ENCODE measurements around the gene SPHK1.

SPHK1 gene

DNA sequence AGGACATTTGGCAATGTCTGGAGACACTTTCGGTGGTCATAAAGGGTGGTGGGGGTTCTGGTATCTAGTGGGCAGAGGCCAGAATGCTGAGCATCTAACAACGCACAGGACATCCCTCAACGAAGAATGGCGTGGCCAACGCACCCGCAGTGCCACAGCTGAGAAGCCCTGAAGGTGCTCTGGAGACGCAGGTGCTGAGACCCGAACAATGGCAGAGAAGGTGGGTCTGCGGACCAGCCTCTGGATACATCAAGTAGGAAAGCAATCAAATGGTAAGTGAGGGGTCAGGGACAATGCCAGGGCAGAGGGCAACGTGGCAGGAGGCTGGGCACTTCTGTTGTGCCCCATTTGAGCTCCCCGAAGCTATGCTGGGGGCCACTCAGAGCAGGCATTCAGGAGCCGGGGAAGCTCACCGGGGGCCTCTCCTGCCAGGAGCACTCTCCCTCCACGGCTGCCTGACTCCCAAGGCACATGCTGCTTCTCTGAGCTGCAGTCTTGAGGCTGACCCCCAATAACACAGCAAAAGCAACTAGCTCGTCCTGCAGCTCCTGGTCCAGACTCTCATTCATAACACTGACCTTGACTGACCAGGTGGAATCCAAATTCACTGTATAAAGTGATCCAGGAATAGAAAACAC lies 26.0 kb downstream of the SPHK1 start:
- TF ChIP-seq TEAD4 (IDR thresholded peaks at IDR 0.05): no peak
- TF ChIP-seq, protein P1, sequence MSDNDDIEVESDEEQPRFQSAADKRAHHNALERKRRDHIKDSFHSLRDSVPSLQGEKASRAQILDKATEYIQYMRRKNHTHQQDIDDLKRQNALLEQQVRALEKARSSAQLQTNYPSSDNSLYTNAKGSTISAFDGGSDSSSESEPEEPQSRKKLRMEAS (IDR thresholded peaks at IDR 0.05): no peak
- TF ChIP-seq CEBPB (IDR thresholded peaks at IDR 0.05): no peak
- no peak for TF ChIP-seq EP300 (IDR thresholded peaks at IDR 0.05; ENCODE audit: borderline replicate concordance)
- TF ChIP-seq, protein P2, sequence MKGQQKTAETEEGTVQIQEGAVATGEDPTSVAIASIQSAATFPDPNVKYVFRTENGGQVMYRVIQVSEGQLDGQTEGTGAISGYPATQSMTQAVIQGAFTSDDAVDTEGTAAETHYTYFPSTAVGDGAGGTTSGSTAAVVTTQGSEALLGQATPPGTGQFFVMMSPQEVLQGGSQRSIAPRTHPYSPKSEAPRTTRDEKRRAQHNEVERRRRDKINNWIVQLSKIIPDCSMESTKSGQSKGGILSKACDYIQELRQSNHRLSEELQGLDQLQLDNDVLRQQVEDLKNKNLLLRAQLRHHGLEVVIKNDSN (IDR thresholded peaks at IDR 0.05): no peak
- no peak for TF ChIP-seq ZBTB7A (IDR thresholded peaks at IDR 0.05; ENCODE audit: low read depth)
- TF ChIP-seq RAD21 (IDR thresholded peaks at IDR 0.05; ENCODE audit: low read depth): no peak
- TF ChIP-seq, protein P3, sequence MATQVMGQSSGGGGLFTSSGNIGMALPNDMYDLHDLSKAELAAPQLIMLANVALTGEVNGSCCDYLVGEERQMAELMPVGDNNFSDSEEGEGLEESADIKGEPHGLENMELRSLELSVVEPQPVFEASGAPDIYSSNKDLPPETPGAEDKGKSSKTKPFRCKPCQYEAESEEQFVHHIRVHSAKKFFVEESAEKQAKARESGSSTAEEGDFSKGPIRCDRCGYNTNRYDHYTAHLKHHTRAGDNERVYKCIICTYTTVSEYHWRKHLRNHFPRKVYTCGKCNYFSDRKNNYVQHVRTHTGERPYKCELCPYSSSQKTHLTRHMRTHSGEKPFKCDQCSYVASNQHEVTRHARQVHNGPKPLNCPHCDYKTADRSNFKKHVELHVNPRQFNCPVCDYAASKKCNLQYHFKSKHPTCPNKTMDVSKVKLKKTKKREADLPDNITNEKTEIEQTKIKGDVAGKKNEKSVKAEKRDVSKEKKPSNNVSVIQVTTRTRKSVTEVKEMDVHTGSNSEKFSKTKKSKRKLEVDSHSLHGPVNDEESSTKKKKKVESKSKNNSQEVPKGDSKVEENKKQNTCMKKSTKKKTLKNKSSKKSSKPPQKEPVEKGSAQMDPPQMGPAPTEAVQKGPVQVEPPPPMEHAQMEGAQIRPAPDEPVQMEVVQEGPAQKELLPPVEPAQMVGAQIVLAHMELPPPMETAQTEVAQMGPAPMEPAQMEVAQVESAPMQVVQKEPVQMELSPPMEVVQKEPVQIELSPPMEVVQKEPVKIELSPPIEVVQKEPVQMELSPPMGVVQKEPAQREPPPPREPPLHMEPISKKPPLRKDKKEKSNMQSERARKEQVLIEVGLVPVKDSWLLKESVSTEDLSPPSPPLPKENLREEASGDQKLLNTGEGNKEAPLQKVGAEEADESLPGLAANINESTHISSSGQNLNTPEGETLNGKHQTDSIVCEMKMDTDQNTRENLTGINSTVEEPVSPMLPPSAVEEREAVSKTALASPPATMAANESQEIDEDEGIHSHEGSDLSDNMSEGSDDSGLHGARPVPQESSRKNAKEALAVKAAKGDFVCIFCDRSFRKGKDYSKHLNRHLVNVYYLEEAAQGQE (IDR thresholded peaks at IDR 0.05; ENCODE audit: low read depth): no peak
- TF ChIP-seq NFIC (IDR thresholded peaks at IDR 0.05): no peak
- TF ChIP-seq TAF1 (IDR thresholded peaks at IDR 0.05; ENCODE audit: low read depth): no peak
- no peak for TF ChIP-seq EGR1 (IDR thresholded peaks at IDR 0.05)
- no peak for TF ChIP-seq FOXM1 (IDR thresholded peaks at IDR 0.05; ENCODE audit: borderline replicate concordance, low read depth)
- TF ChIP-seq YY1 (IDR thresholded peaks at IDR 0.05; ENCODE audit: low read depth): no peak

DNA sequence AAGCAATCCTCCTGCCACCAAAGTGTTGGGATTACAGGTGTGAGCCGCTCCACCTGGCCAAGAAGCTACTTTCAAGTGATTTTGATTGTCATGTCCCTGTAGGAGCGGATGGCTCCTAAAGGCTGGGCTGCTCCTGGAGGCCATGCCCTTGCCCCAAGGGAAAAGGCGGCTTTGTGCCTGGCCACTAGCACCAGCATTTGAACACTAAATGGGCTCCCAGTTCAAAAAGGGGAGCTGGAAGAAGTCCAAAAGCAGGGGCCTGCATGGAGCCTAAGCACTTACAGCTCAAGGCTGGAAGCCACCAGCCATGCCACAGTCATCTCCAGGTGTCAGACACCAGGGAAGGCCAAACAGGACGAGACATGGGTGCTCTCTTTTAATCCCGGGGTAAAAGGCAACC lies 26.8 kb downstream of the SPHK1 start:
- no peak for TF ChIP-seq EP300 (IDR thresholded peaks at IDR 0.05; ENCODE audit: borderline replicate concordance)
- TF ChIP-seq RAD21 (IDR thresholded peaks at IDR 0.05; ENCODE audit: low read depth): no peak
- no peak for TF ChIP-seq TCF12 (IDR thresholded peaks at IDR 0.05; ENCODE audit: low read depth)
- TF ChIP-seq, protein P1 (IDR thresholded peaks at IDR 0.05): no peak
- TF ChIP-seq TEAD4 (IDR thresholded peaks at IDR 0.05): no peak

DNA sequence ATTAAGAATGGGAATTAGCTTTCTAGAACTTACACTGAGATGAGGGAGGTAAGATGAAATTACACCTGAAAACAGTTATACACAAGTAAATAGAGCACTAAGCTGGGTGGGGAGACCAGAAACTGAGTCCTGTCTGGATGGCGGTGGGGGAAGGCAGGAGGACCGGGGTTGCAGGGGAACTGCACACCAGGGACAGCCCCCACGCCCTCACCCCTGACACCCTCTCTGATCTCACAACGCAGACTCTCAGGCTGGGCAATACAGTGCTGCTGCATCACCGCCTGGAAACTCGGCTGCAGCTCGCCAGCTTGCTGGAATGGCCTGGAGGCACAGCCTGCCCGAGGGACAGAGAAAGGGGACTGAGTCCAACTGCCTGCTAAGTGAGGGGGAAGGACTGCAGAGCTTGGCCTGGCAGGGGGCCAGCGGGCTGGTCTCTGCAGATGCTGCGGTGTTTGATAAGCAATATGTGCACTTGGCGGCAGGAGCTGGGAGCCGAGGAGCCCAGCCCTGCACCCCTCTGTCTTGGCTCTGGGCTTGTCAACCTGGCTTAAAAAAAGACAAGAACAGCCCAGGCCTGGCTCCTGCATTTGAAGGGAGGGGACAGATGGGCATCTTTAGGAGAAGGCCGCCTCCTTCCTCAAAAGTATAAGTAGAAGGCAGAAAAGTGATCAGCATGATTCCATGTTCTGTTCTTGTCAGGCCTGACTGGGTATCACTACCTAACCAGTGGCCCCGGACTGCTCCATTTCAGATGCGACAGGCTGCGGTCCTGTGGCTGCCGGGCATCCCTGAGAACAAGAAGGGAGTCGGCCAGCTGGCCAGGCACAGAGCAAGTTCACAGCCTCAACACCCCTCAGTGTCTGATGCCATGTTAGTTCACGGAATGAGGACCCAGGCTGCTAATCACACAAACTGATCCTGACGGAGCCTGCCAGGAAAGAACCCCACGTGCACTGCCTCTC lies 30.2 kb downstream of the SPHK1 start:
- TF ChIP-seq EGR1 (IDR thresholded peaks at IDR 0.05) (no peak), RAD21 (IDR thresholded peaks at IDR 0.05; ENCODE audit: low read depth) (no peak), FOXM1 (IDR thresholded peaks at IDR 0.05; ENCODE audit: borderline replicate concordance, low read depth) (no peak), YY1 (IDR thresholded peaks at IDR 0.05; ENCODE audit: low read depth) (no peak), CEBPB (IDR thresholded peaks at IDR 0.05) (no peak), TEAD4 (IDR thresholded peaks at IDR 0.05) (no peak), ZBTB7A (IDR thresholded peaks at IDR 0.05; ENCODE audit: low read depth) (no peak), CREB1 (IDR thresholded peaks at IDR 0.05; ENCODE audit: low read depth) (no peak)
- TF ChIP-seq, protein P1 (IDR thresholded peaks at IDR 0.05): no peak
- TF ChIP-seq, protein P3 (IDR thresholded peaks at IDR 0.05; ENCODE audit: low read depth): no peak

DNA sequence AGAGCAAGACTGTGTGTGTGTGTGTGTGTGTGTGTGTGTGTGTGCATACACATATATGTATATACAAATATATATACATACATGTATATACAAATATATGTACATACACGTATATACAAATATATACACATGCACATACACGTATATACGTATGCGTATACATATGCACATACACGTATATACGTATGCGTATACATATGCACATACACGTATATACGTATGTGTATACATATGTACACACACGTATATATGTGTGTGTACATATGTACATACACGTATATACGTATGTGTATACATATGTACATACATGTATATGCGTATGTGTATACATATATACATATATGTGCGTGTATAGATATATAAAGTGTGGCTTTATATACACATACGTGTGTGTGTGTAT lies 31.4 kb downstream of the SPHK1 start:
- no peak for TF ChIP-seq TAF1 (IDR thresholded peaks at IDR 0.05; ENCODE audit: low read depth)
- TF ChIP-seq TEAD4 (IDR thresholded peaks at IDR 0.05): no peak

DNA sequence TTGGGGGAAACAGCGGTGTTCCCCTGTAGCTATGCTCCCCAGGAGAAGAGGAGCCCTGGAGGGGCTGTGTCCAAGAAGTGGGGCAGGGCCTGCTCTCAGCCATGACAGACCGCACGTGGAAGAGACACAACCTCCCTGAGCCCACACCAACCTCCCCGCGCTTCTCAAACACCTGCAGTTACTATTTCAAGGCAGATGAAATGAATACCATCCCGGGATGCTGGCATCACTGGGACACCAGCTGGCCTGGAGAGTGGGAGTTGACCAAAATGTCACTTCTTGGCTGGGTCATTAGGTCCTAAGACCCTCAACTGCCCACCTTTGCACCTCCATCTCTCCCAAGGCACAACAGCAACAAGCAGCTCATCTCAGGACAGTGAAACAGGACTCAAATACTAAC lies 32.0 kb downstream of the SPHK1 start:
- no peak for TF ChIP-seq EP300 (IDR thresholded peaks at IDR 0.05; ENCODE audit: borderline replicate concordance)
- no peak for TF ChIP-seq EGR1 (IDR thresholded peaks at IDR 0.05)
- no peak for TF ChIP-seq ZBTB7A (IDR thresholded peaks at IDR 0.05; ENCODE audit: low read depth)
- no peak for TF ChIP-seq RAD21 (IDR thresholded peaks at IDR 0.05; ENCODE audit: low read depth)

DNA sequence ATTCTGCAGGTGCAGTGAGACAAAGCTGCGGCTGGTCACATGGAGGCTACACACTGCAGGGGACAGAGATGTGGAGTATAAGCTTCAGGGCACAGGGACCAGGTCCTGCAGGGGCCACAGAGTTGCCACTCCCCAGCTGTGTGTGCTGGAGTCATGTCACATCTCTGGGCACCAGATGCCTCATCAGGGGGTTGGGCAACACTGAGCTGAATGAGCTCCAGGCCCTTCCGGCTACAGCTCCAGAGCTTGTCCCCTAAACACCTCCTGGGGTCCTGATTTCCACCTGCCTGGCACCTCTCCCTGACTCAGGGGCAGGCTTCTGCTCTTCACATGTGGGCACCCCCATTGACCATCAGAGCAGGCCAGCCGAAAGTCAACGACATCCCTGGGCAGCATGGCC lies 32.5 kb downstream of the SPHK1 start:
- TF ChIP-seq, protein P2 (IDR thresholded peaks at IDR 0.05): no peak
- no peak for TF ChIP-seq EGR1 (IDR thresholded peaks at IDR 0.05)
- TF ChIP-seq TEAD4 (IDR thresholded peaks at IDR 0.05): no peak
- no peak for TF ChIP-seq FOXM1 (IDR thresholded peaks at IDR 0.05; ENCODE audit: borderline replicate concordance, low read depth)
- TF ChIP-seq, protein P3 (IDR thresholded peaks at IDR 0.05; ENCODE audit: low read depth): no peak
- TF ChIP-seq CEBPB (IDR thresholded peaks at IDR 0.05): no peak
- no peak for TF ChIP-seq YY1 (IDR thresholded peaks at IDR 0.05; ENCODE audit: low read depth)
- TF ChIP-seq, protein P1 (IDR thresholded peaks at IDR 0.05): no peak

Data from Ishikawa (cell line).